HepG2 (cell line): Measurements from ENCODE around the gene AMBRA1.

Experiments
- ATF7 ChIP-seq, 2 experiments: fragments of 450-650 bp in 1 of 2; sonication (generic) in 1 of 2; formaldehyde crosslinking in 1 of 2; IDR thresholded peaks; 2 replicates each; pipeline versions ENCODE4 v1.4.0 to v1.6.1; 2016 to 2020; ENCODE audit warnings: antibody characterized with exemption in 1 of 2, mild to moderate bottlenecking in 1 of 2, missing genetic modification reagents in 1 of 2
- HNRNPK ChIP-seq: fragments of 200-400 bp; formaldehyde crosslinking; IDR thresholded peaks from 2 replicates; pipeline ENCODE4 v1.6.1; 2018; ENCODE audit warnings: low read length, low read depth, moderate library complexity, mild to moderate bottlenecking; ENCODE audit not compliant: poor library complexity, severe bottlenecking
- MIXL1 ChIP-seq: IDR thresholded peaks from 2 replicates; pipeline ENCODE4 v1.6.1; 2016
- NAIF1 ChIP-seq: sonication (generic); formaldehyde crosslinking; IDR thresholded peaks from 2 replicates; pipeline ENCODE4 v1.5.0; 2020; ENCODE audit warnings: mild to moderate bottlenecking, missing genetic modification reagents, borderline replicate concordance
- RARA ChIP-seq: IDR thresholded peaks from 2 replicates; pipeline ENCODE4 v1.6.1; 2016; ENCODE audit warnings: missing genetic modification reagents, missing compliant biosample characterization
- SSRP1 ChIP-seq: IDR thresholded peaks from 2 replicates; pipeline ENCODE4 v1.6.1; 2016; ENCODE audit warnings: control low read depth
- TAF1 ChIP-seq: sonication (generic); formaldehyde crosslinking; IDR thresholded peaks from 2 replicates; pipeline ENCODE4 v1.4.0; 2020; ENCODE audit warnings: missing genetic modification reagents
- TP53 ChIP-seq: sonication (generic); formaldehyde crosslinking; conservative IDR thresholded peaks from 2 replicates; pipeline ENCODE4 v1.4.0; 2020; ENCODE audit warnings: missing genetic modification reagents
- ZNF337 ChIP-seq: sonication (generic); formaldehyde crosslinking; IDR thresholded peaks from 2 replicates; pipeline ENCODE4 v1.5.1; 2020; ENCODE audit warnings: missing genetic modification reagents, low read depth, mild to moderate bottlenecking, borderline replicate concordance
- ZNF883 ChIP-seq: sonication (generic); formaldehyde crosslinking; IDR thresholded peaks from 2 replicates; pipeline ENCODE4 v1.5.1; 2020; ENCODE audit warnings: mild to moderate bottlenecking, missing genetic modification reagents; ENCODE audit errors: not compliant biosample characterization
- TF ChIP-seq, protein P1 (sequence below): sonication (generic); formaldehyde crosslinking; IDR thresholded peaks from 2 replicates; pipeline ENCODE4 v1.4.0; 2020; ENCODE audit warnings: missing genetic modification reagents
- TF ChIP-seq, protein P2 (sequence below): sonication (generic); formaldehyde crosslinking; IDR thresholded peaks from 2 replicates; pipeline ENCODE4 v1.5.0; 2020; ENCODE audit warnings: mild to moderate bottlenecking, missing genetic modification reagents, moderate library complexity

DNA sequence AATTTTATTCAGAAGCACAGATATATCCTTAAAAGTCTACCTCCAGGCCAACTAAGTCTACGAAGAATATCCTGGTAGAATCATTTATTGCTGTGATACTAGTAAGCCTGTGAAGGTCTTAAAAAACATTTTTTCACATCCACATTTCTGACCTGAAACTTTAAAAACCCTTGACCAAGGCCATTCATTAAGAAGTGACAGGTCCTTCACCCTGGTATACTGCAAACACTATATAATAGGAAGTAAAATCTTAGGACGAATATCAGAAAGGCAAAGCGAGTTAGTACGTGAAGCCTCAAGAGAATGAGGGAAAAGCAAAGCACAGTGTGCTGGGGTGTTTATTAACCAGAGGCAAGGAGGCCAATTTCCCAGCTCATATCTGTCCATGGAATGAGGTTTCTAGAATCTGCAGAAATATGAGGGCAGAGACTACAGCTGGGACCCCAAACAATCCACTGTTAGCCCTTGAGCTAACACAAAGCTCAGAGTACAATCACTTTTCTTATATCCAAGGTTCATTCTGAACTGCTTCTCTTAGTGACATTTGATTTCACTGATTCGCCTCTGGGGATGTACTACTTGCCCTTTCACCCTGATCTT is 71.0 kb downstream of the AMBRA1 start:
- TF ChIP-seq SSRP1 (CRISPR knock-in tag) (no peak), ATF7 (IDR thresholded peaks at IDR 0.05) (no peak), ATF7 (CRISPR knock-in tag; IDR thresholded peaks at IDR 0.05) (no peak), NAIF1 (CRISPR knock-in tag) (no peak), TAF1 (CRISPR knock-in tag) (no peak), ZNF883 (CRISPR knock-in tag) (no peak), RARA (CRISPR knock-in tag) (no peak), TP53 (no peak), HNRNPK (no peak), MIXL1 (CRISPR knock-in tag) (peak; percentile 45; the same call in 1 of the 2 replicates), ZNF337 (no peak)
- TF ChIP-seq, protein P1, sequence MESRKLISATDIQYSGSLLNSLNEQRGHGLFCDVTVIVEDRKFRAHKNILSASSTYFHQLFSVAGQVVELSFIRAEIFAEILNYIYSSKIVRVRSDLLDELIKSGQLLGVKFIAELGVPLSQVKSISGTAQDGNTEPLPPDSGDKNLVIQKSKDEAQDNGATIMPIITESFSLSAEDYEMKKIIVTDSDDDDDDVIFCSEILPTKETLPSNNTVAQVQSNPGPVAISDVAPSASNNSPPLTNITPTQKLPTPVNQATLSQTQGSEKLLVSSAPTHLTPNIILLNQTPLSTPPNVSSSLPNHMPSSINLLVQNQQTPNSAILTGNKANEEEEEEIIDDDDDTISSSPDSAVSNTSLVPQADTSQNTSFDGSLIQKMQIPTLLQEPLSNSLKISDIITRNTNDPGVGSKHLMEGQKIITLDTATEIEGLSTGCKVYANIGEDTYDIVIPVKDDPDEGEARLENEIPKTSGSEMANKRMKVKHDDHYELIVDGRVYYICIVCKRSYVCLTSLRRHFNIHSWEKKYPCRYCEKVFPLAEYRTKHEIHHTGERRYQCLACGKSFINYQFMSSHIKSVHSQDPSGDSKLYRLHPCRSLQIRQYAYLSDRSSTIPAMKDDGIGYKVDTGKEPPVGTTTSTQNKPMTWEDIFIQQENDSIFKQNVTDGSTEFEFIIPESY (CRISPR knock-in tag): no peak
- TF ChIP-seq, protein P2, sequence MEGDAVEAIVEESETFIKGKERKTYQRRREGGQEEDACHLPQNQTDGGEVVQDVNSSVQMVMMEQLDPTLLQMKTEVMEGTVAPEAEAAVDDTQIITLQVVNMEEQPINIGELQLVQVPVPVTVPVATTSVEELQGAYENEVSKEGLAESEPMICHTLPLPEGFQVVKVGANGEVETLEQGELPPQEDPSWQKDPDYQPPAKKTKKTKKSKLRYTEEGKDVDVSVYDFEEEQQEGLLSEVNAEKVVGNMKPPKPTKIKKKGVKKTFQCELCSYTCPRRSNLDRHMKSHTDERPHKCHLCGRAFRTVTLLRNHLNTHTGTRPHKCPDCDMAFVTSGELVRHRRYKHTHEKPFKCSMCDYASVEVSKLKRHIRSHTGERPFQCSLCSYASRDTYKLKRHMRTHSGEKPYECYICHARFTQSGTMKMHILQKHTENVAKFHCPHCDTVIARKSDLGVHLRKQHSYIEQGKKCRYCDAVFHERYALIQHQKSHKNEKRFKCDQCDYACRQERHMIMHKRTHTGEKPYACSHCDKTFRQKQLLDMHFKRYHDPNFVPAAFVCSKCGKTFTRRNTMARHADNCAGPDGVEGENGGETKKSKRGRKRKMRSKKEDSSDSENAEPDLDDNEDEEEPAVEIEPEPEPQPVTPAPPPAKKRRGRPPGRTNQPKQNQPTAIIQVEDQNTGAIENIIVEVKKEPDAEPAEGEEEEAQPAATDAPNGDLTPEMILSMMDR (CRISPR knock-in tag): no peak
